ENCODE results near the gene CLDN25.

GRCh38 chr11:113781682-113782081 is 2.1 kb downstream of the CLDN25 start:
- TF ChIP-seq CTCF (IDR thresholded peaks at IDR 0.05) (no peak), EP300 (IDR thresholded peaks at IDR 0.05; ENCODE audit: low read depth) (no peak), POLR2AphosphoS5 (IDR thresholded peaks at IDR 0.05) (no peak), POLR2A (IDR thresholded peaks at IDR 0.05) (no peak)

Measured in transverse colon (tissue), 4 donors.